GM12872 (cell line): ENCODE data around the gene SEPTIN12.

Source experiments
- TF ChIP-seq, protein P1 (sequence below): IDR thresholded peaks from 3 replicates; pipeline ENCODE4 v1.5.1; 2011; ENCODE audit warnings: low read depth, mild to moderate bottlenecking, low read length, moderate library complexity; ENCODE audit not compliant: insufficient read depth

The SEPTIN12 gene

GRCh38 chr16:4777339-4778049 lies 10.7 kb downstream of the SEPTIN12 start:
- TF ChIP-seq, protein P1, sequence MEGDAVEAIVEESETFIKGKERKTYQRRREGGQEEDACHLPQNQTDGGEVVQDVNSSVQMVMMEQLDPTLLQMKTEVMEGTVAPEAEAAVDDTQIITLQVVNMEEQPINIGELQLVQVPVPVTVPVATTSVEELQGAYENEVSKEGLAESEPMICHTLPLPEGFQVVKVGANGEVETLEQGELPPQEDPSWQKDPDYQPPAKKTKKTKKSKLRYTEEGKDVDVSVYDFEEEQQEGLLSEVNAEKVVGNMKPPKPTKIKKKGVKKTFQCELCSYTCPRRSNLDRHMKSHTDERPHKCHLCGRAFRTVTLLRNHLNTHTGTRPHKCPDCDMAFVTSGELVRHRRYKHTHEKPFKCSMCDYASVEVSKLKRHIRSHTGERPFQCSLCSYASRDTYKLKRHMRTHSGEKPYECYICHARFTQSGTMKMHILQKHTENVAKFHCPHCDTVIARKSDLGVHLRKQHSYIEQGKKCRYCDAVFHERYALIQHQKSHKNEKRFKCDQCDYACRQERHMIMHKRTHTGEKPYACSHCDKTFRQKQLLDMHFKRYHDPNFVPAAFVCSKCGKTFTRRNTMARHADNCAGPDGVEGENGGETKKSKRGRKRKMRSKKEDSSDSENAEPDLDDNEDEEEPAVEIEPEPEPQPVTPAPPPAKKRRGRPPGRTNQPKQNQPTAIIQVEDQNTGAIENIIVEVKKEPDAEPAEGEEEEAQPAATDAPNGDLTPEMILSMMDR, result no peak

GRCh38 chr16:4776141-4776705 lies 11.9 kb downstream of the SEPTIN12 start:
- TF ChIP-seq, protein P1, result no peak

- TF ChIP-seq, protein P1, result no peak
Observed at GRCh38 chr16:4775005-4775404, 13.1 kb downstream of the SEPTIN12 start.

DNA sequence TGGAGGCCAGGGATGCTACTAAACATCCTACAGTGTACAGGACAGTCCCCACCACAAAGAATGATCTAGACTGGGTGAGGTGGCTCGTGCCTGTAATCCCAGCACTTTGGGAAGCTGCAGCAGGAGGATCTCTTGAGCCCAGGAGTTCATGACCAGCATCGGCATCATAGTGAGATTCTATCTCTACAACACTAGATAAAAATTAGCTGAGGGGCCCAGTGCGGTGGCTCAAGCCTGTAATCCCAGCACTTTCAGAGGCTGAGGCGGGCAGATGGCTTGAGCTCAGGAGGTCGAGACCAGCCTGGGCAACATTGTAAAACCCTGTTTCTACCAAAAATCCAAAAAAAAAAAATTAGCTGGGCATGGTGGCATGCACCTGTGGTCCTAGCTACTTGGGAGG lies 15.8 kb downstream of the SEPTIN12 start:
- TF ChIP-seq, protein P1, result no peak

DNA sequence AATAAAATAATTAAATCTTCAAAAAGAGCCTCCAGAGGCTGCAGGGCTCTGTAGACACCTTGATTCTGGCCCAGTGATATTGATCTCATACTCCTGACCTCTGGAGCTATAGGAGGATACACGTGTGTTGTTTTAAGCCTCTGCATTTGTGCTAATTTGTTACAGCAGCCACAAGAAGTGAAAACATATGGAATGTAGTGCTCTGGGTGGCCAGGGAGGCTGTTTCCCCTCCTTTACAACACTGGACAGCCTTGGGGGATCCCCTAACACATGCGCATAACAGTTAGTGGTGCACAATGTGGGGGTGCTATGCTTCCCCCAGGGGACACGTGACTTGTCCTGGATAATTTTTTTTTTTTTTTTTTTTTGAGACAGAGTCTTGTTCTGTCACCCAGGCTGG lies 16.5 kb downstream of the SEPTIN12 start:
- TF ChIP-seq, protein P1, result no peak

- TF ChIP-seq, protein P1, result no peak
Observed at GRCh38 chr16:4769306-4769638, 18.9 kb downstream of the SEPTIN12 start.

DNA sequence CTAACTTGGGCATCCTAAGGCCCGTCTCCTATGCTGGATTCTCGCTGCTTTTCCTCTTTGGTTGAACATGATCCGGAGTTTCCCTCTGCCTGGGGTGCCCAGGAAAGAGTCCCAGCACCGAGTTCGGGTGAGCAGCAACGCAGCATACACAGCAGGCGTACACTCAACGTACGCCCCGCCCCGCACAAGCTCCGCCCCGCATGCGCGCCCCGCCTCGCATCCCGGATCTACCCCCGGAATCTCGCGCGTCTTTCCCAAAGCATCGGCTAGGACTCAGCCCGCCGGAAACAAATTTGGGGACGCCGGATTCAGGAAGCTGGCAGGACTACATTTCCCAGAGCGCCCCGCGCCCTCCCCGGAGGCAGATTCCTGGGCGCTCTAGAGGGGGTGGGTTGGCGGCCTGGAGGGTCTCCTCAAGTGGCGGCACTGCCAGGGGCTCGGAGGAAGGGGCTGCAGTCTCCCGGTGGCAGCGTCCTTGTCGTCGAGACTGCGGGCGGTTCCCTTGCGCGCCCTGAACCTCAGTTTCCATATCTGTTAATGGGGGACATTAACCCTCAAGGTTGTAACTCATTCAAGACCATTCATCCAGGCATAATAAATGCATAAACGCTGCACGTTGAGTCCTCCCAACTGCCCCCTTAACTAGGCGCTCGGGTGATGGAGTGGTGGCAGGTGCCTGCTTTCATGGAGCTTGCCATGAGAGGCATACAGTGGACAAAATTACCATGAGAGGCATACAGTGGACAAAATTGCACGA lies 19.4 kb downstream of the SEPTIN12 start:
- TF ChIP-seq, protein P1, result no peak
